ENCODE data around the gene ABR. TPM values are rescaled to one million over a fixed set of nuclear protein-coding genes. Genes with fewer than 3 reads are reported as not detected.

Gene ABR
- total RNA-seq, 1 experiment from 2014 or later: 35.4 TPM

DNA sequence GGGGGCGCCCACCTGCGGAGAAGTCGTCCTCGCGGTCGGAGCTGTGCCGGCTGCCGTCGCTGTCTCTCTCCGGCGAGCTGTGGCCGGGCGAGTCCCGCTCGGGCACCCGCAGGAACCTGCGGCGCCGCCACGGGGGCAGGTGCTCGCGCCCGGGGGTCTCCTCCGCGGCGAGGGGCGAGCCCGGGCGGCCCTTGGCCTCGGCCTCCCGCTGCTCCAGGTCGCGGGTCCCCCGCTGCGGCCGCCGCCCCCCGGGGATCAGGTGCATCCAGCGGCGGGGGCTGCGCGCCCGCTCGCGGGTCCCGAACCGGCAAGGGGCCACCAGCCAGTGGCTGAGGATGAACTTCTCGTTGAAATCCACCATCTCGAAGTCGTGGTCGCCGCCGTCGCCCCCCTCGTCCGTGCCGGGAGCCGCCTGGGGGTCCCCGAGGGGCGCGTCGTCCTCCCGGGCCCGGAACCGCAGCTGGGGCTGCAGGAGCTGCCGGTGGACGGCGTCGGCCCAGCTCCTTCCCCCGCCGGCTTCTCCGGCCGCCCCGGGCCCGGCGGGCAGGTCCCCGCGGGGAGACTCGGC, 49.1 kb upstream of the ABR start:
- no TSS peak for BruUV-seq (replicated peaks)
- Histone ChIP-seq H3K9me2 (replicated peaks; ENCODE audit: low read length) (no peaks in the 10 kb centered on the region), H3F3A (ENCODE audit: low read length, unreplicated experiment) (no peaks in the 10 kb centered on the region), H3K4me2 (ENCODE audit: low read length) (no peak overlapping the region), H3K4me1 (ENCODE audit: insufficient read depth, low read length) (peaks cover 6% of the 10 kb centered on the region; the same call in 1 of the 2 replicates), H3K9ac (ENCODE audit: low read length) (no peak overlapping the region), H3K4me3 (ENCODE audit: low read length) (no peak overlapping the region), H3K27me3 (ENCODE audit: low read length) (peaks cover 7% of the 10 kb centered on the region), H3K36me3 (ENCODE audit: low read depth, low read length) (no peaks in the 10 kb centered on the region), H4K20me1 (ENCODE audit: low read length) (no peaks in the 10 kb centered on the region), H2AFZ (ENCODE audit: low read length) (no peak overlapping the region), H3K79me2 (ENCODE audit: low read length) (no peaks in the 10 kb centered on the region), H3K27ac (ENCODE audit: low read length) (no peak overlapping the region), H3K9me3 (ENCODE audit: low read length) (no peaks in the 10 kb centered on the region)
- intact Hi-C loops (cut with micrococcal nuclease): no loop called here
- ChIA-PET CTCF (interaction anchor here (0.6 kb wide), 1 partner anchor 57 kb away, joined by 4 read pairs; no protein-coding TSS in a partner anchor), POLR2A (ENCODE audit: unreplicated experiment) (no interaction called here)
- ATAC-seq (no peak), DNase-seq (no peak)
- TF ChIP-seq, protein P1, sequence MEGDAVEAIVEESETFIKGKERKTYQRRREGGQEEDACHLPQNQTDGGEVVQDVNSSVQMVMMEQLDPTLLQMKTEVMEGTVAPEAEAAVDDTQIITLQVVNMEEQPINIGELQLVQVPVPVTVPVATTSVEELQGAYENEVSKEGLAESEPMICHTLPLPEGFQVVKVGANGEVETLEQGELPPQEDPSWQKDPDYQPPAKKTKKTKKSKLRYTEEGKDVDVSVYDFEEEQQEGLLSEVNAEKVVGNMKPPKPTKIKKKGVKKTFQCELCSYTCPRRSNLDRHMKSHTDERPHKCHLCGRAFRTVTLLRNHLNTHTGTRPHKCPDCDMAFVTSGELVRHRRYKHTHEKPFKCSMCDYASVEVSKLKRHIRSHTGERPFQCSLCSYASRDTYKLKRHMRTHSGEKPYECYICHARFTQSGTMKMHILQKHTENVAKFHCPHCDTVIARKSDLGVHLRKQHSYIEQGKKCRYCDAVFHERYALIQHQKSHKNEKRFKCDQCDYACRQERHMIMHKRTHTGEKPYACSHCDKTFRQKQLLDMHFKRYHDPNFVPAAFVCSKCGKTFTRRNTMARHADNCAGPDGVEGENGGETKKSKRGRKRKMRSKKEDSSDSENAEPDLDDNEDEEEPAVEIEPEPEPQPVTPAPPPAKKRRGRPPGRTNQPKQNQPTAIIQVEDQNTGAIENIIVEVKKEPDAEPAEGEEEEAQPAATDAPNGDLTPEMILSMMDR (conservative IDR thresholded peaks at IDR 0.05; ENCODE audit: low read depth, low read length): no peak
- TF ChIP-seq EZH2 (IDR thresholded peaks at IDR 0.05; ENCODE audit: low read length, unreplicated experiment) (no peak), EZH2phosphoT487 (IDR thresholded peaks at IDR 0.05; ENCODE audit: borderline replicate concordance, low read length) (no peak)

DNA sequence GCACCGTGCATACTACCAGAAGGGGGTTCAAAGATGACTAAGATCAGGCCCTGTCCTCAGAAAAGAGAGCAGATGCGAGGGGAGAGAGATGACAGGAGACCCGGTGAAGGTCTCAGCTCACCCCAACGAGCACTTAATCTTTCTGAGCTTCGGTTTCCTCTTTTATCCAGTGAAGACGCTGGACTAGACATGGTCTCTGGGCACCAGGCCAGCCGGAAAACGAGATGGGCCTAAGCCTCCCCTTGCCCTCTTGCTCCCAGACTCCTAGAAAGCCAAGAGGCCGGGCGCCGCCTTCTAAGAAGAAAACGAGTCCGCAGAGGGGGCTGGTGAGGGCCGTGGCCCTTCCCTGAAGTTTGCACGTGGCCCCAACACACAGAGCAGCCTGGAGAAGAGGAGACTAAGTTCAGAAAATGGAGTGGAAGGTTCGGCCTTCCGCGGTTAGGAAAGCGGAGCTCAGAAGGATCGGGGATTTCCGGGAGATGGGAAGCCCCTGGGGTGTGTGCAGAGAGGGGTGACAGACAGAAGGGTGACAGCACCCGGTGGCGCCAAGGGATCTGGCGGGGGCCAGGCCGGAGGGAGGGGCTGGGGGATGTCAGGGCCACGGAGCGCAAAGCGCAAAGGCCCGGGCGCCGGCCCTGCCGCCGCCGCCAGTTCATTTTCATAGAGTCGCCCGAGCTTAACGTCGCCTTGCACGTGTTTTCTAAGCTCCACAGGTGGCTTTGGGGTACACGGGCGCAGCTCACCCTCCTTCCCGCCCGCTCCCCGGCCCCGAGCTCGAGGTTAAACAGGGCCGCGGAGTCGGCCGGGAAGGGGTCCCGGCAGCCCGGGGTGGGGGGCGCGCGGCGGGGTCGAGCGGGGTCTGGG, 48.4 kb upstream of the ABR start:
- Histone ChIP-seq H4K20me1 (ENCODE audit: low read length) (no peaks in the 10 kb centered on the region), H3K27me3 (ENCODE audit: low read length) (peaks cover 7% of the 10 kb centered on the region), H3K4me3 (ENCODE audit: low read length) (no peak overlapping the region), H3K79me2 (ENCODE audit: low read length) (no peaks in the 10 kb centered on the region), H3F3A (ENCODE audit: low read length, unreplicated experiment) (no peaks in the 10 kb centered on the region), H3K4me2 (ENCODE audit: low read length) (no peak overlapping the region), H3K36me3 (ENCODE audit: low read depth, low read length) (no peaks in the 10 kb centered on the region), H3K9me3 (ENCODE audit: low read length) (no peaks in the 10 kb centered on the region), H2AFZ (ENCODE audit: low read length) (no peak overlapping the region), H3K27ac (ENCODE audit: low read length) (no peak overlapping the region), H3K4me1 (ENCODE audit: insufficient read depth, low read length) (peaks cover 6% of the 10 kb centered on the region; the same call in 1 of the 2 replicates), H3K9me2 (replicated peaks; ENCODE audit: low read length) (no peaks in the 10 kb centered on the region), H3K9ac (ENCODE audit: low read length) (no peak overlapping the region)
- TF ChIP-seq EZH2phosphoT487 (IDR thresholded peaks at IDR 0.05; ENCODE audit: borderline replicate concordance, low read length) (no peak), EZH2 (IDR thresholded peaks at IDR 0.05; ENCODE audit: low read length, unreplicated experiment) (no peak)
- TF ChIP-seq, protein P1 (conservative IDR thresholded peaks at IDR 0.05; ENCODE audit: low read depth, low read length): no peak
- ChIA-PET CTCF (no interaction called here), POLR2A (ENCODE audit: unreplicated experiment) (no interaction called here)
- ATAC-seq (no peak), DNase-seq (no peak)
- BruUV-seq (replicated peaks): no TSS peak
- intact Hi-C loops (cut with micrococcal nuclease): no loop called here

DNA sequence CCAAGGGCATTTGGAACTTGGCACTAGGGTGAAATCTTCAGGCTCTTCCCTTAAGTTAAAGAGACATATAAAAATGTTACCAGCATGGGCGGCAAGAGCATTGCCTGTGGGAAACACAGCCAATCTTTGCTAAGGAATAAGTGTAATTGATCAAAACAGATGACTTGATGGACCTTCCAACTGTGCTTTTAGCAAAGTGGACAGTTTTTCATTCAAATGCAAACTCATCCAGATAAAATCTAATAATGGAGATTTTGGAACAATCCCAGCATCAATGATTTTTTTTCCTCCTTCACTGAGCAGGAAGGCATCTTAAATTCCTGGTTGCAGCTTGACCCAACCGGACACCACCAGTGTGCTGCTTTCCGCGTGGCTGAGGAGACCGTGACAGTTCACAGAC, 47.6 kb upstream of the ABR start:
- ATAC-seq (no peak), DNase-seq (no peak)
- H3F3A ChIP-seq (ENCODE audit: low read length, unreplicated experiment): no peaks in the 10 kb centered on the region
- peaks cover 7% of the 10 kb centered on the region for H3K27me3 ChIP-seq (ENCODE audit: low read length)
- no peak overlapping the region for H2AFZ ChIP-seq (ENCODE audit: low read length)
- H3K36me3 ChIP-seq (ENCODE audit: low read depth, low read length): no peaks in the 10 kb centered on the region
- no peak overlapping the region for H3K27ac ChIP-seq (ENCODE audit: low read length)
- H3K9me3 ChIP-seq (ENCODE audit: low read length): no peaks in the 10 kb centered on the region
- peaks cover under 1% of the 10 kb centered on the region; the same call in 1 of the 2 replicates for H3K4me1 ChIP-seq (ENCODE audit: insufficient read depth, low read length)
- no peak overlapping the region for H3K4me3 ChIP-seq (ENCODE audit: low read length)
- H3K9me2 ChIP-seq (replicated peaks; ENCODE audit: low read length): no peaks in the 10 kb centered on the region
- intact Hi-C loops (cut with micrococcal nuclease): no loop called here
- ChIA-PET POLR2A (ENCODE audit: unreplicated experiment) (no interaction called here), CTCF (no interaction called here)
- H3K9ac ChIP-seq (ENCODE audit: low read length): no peak overlapping the region
- H4K20me1 ChIP-seq (ENCODE audit: low read length): no peaks in the 10 kb centered on the region
- H3K4me2 ChIP-seq (ENCODE audit: low read length): no peak overlapping the region
- no TSS peak for BruUV-seq (replicated peaks)
- no peaks in the 10 kb centered on the region for H3K79me2 ChIP-seq (ENCODE audit: low read length)
- TF ChIP-seq EZH2 (IDR thresholded peaks at IDR 0.05; ENCODE audit: low read length, unreplicated experiment): no peak
- TF ChIP-seq, protein P1 (conservative IDR thresholded peaks at IDR 0.05; ENCODE audit: low read depth, low read length): no peak
- TF ChIP-seq EZH2phosphoT487 (IDR thresholded peaks at IDR 0.05; ENCODE audit: borderline replicate concordance, low read length): no peak
